ENCODE results near the gene PRKCB. TPM values are rescaled to one million over a fixed set of nuclear protein-coding genes. Genes with fewer than 3 reads are reported as not detected.

PRKCB gene
- total RNA-seq, 3 donors from 2014 or later: 41.4 to 66.8 (median 63.3) TPM

- Mint-ChIP-seq H3K9me3 (no peaks in the 10 kb centered on the region), H3K4me1 (ENCODE audit: low read depth) (peaks cover 54% of the 10 kb centered on the region), H3K36me3 (ENCODE audit: insufficient read depth) (peaks cover 6% of the 10 kb centered on the region), H3K4me3 (no peak overlapping the region), H3K27me3 (ENCODE audit: low read depth) (no peaks in the 10 kb centered on the region)
- no peak for DNase-seq
- no peak for ATAC-seq
Measured at GRCh38 chr16:23941025-23941424, 105.2 kb downstream of the PRKCB start.

- H3K9me3 Mint-ChIP-seq: no peaks in the 10 kb centered on the region
- H3K27me3 Mint-ChIP-seq (ENCODE audit: low read depth): no peaks in the 10 kb centered on the region
- ATAC-seq (no peak), DNase-seq (no peak)
- no peak overlapping the region for H3K4me3 Mint-ChIP-seq
- H3K4me1 Mint-ChIP-seq (ENCODE audit: low read depth): peaks cover 59% of the 10 kb centered on the region
- H3K36me3 Mint-ChIP-seq (ENCODE audit: insufficient read depth): peaks cover 3% of the 10 kb centered on the region
Measured at GRCh38 chr16:23941963-23942564, 106.3 kb downstream of the PRKCB start.

GRCh38 chr16:23943604-23944003 lies 107.8 kb downstream of the PRKCB start:
- Mint-ChIP-seq H3K27me3 (ENCODE audit: low read depth) (no peaks in the 10 kb centered on the region), H3K4me3 (no peak overlapping the region), H3K4me1 (ENCODE audit: low read depth) (peaks cover 72% of the 10 kb centered on the region), H3K36me3 (ENCODE audit: insufficient read depth) (no peaks in the 10 kb centered on the region), H3K9me3 (no peaks in the 10 kb centered on the region)
- ATAC-seq: peak; percentile 66 to 71
- no peak for DNase-seq

GRCh38 chr16:23944381-23944780 lies 108.6 kb downstream of the PRKCB start:
- DNase-seq (no peak), ATAC-seq (no peak)
- no peaks in the 10 kb centered on the region for H3K27me3 Mint-ChIP-seq (ENCODE audit: low read depth)
- H3K4me3 Mint-ChIP-seq: no peak overlapping the region
- no peaks in the 10 kb centered on the region for H3K36me3 Mint-ChIP-seq (ENCODE audit: insufficient read depth)
- H3K9me3 Mint-ChIP-seq: no peaks in the 10 kb centered on the region
- H3K4me1 Mint-ChIP-seq (ENCODE audit: low read depth): peaks cover 80% of the 10 kb centered on the region

GRCh38 chr16:23945243-23945642 lies 109.5 kb downstream of the PRKCB start:
- no peaks in the 10 kb centered on the region for H3K36me3 Mint-ChIP-seq (ENCODE audit: insufficient read depth)
- peaks cover 84% of the 10 kb centered on the region for H3K4me1 Mint-ChIP-seq (ENCODE audit: low read depth)
- DNase-seq (no peak), ATAC-seq (no peak)
- no peak overlapping the region for H3K4me3 Mint-ChIP-seq
- no peaks in the 10 kb centered on the region for H3K27me3 Mint-ChIP-seq (ENCODE audit: low read depth)
- no peaks in the 10 kb centered on the region for H3K9me3 Mint-ChIP-seq

GRCh38 chr16:23947838-23948237 lies 112.1 kb downstream of the PRKCB start:
- H3K4me1 Mint-ChIP-seq (ENCODE audit: low read depth): peaks cover 94% of the 10 kb centered on the region
- H3K27me3 Mint-ChIP-seq (ENCODE audit: low read depth): no peaks in the 10 kb centered on the region
- no peak overlapping the region for H3K4me3 Mint-ChIP-seq
- no peaks in the 10 kb centered on the region for H3K9me3 Mint-ChIP-seq
- ATAC-seq: no peak
- DNase-seq: no peak
- H3K36me3 Mint-ChIP-seq (ENCODE audit: insufficient read depth): no peaks in the 10 kb centered on the region

GRCh38 chr16:23948949-23949411 lies 113.2 kb downstream of the PRKCB start:
- peaks cover 96% of the 10 kb centered on the region for H3K4me1 Mint-ChIP-seq (ENCODE audit: low read depth)
- no peaks in the 10 kb centered on the region for H3K36me3 Mint-ChIP-seq (ENCODE audit: insufficient read depth)
- peak; percentile 57 for DNase-seq
- H3K27me3 Mint-ChIP-seq (ENCODE audit: low read depth): no peaks in the 10 kb centered on the region
- peak; percentile 37 to 39 for ATAC-seq
- H3K4me3 Mint-ChIP-seq: peak overlapping the region; percentile 67
- H3K9me3 Mint-ChIP-seq: no peaks in the 10 kb centered on the region

GRCh38 chr16:23949630-23950290 lies 114.0 kb downstream of the PRKCB start:
- Mint-ChIP-seq H3K9me3 (no peaks in the 10 kb centered on the region), H3K4me3 (peak overlapping the region; percentile 35), H3K36me3 (ENCODE audit: insufficient read depth) (no peaks in the 10 kb centered on the region), H3K27me3 (ENCODE audit: low read depth) (no peaks in the 10 kb centered on the region), H3K4me1 (ENCODE audit: low read depth) (peaks cover 97% of the 10 kb centered on the region)
- DNase-seq (peak; percentile 40), ATAC-seq (no peak)

GRCh38 chr16:23950291-23950894 lies 114.6 kb downstream of the PRKCB start:
- no peaks in the 10 kb centered on the region for H3K9me3 Mint-ChIP-seq
- no peak for DNase-seq
- H3K4me1 Mint-ChIP-seq (ENCODE audit: low read depth): peaks cover 96% of the 10 kb centered on the region
- no peak for ATAC-seq
- H3K27me3 Mint-ChIP-seq (ENCODE audit: low read depth): no peaks in the 10 kb centered on the region
- no peaks in the 10 kb centered on the region for H3K36me3 Mint-ChIP-seq (ENCODE audit: insufficient read depth)
- peak overlapping the region; percentile 35 for H3K4me3 Mint-ChIP-seq

GRCh38 chr16:23950898-23951297 lies 115.1 kb downstream of the PRKCB start:
- Mint-ChIP-seq H3K27me3 (ENCODE audit: low read depth) (no peaks in the 10 kb centered on the region), H3K4me1 (ENCODE audit: low read depth) (peaks cover 96% of the 10 kb centered on the region), H3K36me3 (ENCODE audit: insufficient read depth) (no peaks in the 10 kb centered on the region), H3K4me3 (peak overlapping the region; percentile 35), H3K9me3 (no peaks in the 10 kb centered on the region)
- peak; percentile 39 to 51 for ATAC-seq
- no peak for DNase-seq

- no peaks in the 10 kb centered on the region for H3K36me3 Mint-ChIP-seq (ENCODE audit: insufficient read depth)
- no peaks in the 10 kb centered on the region for H3K27me3 Mint-ChIP-seq (ENCODE audit: low read depth)
- ATAC-seq (peak; percentile 87 to 92), DNase-seq (peak; percentile 52)
- peak overlapping the region; percentile 55 for H3K4me3 Mint-ChIP-seq
- peaks cover 93% of the 10 kb centered on the region for H3K4me1 Mint-ChIP-seq (ENCODE audit: low read depth)
- H3K9me3 Mint-ChIP-seq: no peaks in the 10 kb centered on the region
Measured at GRCh38 chr16:23952128-23952970, 116.6 kb downstream of the PRKCB start.

- ATAC-seq (no peak), DNase-seq (no peak)
- Mint-ChIP-seq H3K4me3 (peak overlapping the region; percentile 13), H3K27me3 (ENCODE audit: low read depth) (no peaks in the 10 kb centered on the region), H3K36me3 (ENCODE audit: insufficient read depth) (no peaks in the 10 kb centered on the region), H3K4me1 (ENCODE audit: low read depth) (peaks cover 92% of the 10 kb centered on the region), H3K9me3 (no peaks in the 10 kb centered on the region)
Measured at GRCh38 chr16:23952971-23953300, 117.2 kb downstream of the PRKCB start.

- no peaks in the 10 kb centered on the region for H3K36me3 Mint-ChIP-seq (ENCODE audit: insufficient read depth)
Measured at GRCh38 chr16:23953476-23953875, 117.7 kb downstream of the PRKCB start.

GRCh38 chr16:23955088-23955487 lies 119.3 kb downstream of the PRKCB start:
- no peaks in the 10 kb centered on the region for H3K9me3 Mint-ChIP-seq
- H3K36me3 Mint-ChIP-seq (ENCODE audit: insufficient read depth): no peaks in the 10 kb centered on the region
- no peak overlapping the region for H3K4me3 Mint-ChIP-seq
- ATAC-seq: no peak
- peaks cover 88% of the 10 kb centered on the region for H3K4me1 Mint-ChIP-seq (ENCODE audit: low read depth)
- H3K27me3 Mint-ChIP-seq (ENCODE audit: low read depth): no peaks in the 10 kb centered on the region
- DNase-seq: no peak

More at GRCh38 chr16:23953476-23953875, 117.7 kb downstream of the PRKCB start:
- Mint-ChIP-seq H3K4me3 (no peak overlapping the region), H3K4me1 (ENCODE audit: low read depth) (peaks cover 88% of the 10 kb centered on the region), H3K27me3 (ENCODE audit: low read depth) (no peaks in the 10 kb centered on the region), H3K9me3 (no peaks in the 10 kb centered on the region)
- ATAC-seq (no peak), DNase-seq (no peak)

Measured in activated T-cell treated with anti-CD3 and anti-CD28 coated beads, Interleukin-2, amount 50 U/mL, for 4 hours (primary cell).